OCI-LY3 (cell line): ENCODE data around the gene ETV4.

ENCODE experiments used
- CTCF ChIP-seq: fragments of 200-600, 300-600 bp; sonication (generic); IDR thresholded peaks from 2 replicates; pipeline ENCODE4 v1.5.1; 2014; ENCODE audit warnings: antibody characterized with exemption, low read length, low read depth
- EZH2phosphoT487 ChIP-seq: fragments of 200-600 bp; shearing (Covaris generic); IDR thresholded peaks from 2 replicates; pipeline ENCODE4 v1.6.1; 2018; ENCODE audit warnings: antibody characterized with exemption, mixed run types, low read depth

DNA sequence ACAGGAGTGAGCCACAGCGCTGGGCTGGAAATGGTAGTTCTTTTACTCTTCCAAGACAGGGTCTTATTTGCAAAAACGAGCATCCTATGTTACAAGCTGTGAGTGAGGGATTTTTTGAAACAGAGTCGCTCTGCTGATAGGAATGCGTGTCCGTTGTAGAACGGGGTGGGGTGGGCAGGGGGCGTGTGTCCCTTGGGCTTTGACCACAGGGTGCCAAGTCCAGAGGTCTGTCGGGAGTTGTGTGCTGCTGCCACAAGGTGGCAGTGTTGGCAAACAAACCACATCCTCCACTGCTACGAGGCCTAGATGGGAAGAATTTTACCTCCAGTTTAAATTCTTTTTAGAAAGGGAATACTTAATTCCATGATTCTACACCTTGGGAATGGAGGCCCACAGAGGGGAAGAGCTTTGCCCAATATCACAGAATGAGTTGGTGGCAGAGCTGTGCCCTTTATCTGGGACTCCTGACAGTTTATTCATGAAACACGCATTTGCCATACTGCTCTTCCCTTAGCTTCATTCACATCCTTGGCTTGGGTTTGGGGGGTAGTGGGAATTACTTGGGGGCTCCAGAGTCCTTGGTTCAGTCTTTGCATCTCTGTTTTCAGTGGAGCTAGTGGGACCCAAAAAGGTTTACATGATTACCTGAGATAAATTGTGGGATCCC lies 30.6 kb upstream of the ETV4 start:
- TF ChIP-seq CTCF (peak; percentile 87), EZH2phosphoT487 (no peak)
